GM23338 (cell line): ENCODE results near the gene PFDN4. TPM values are rescaled to one million over a fixed set of nuclear protein-coding genes. Genes with fewer than 3 reads are reported as not detected.

Experiments
- ATAC-seq: fragments of 200-7000 bp; cut with Tn5 transposase; 3 replicates; pipeline ENCODE4 v1.9.1; 2020
- DNase-seq: peaks from one replicate; pipeline ENCODE4 v3.0.0-alpha.2; 2015; ENCODE audit warnings: low spot score
- H2AFZ ChIP-seq: fragments of 200-600 bp; sonication (generic); 2 replicates; pipeline ENCODE4 v1.8.0; 2016; ENCODE audit warnings: antibody characterized with exemption, mild to moderate bottlenecking, moderate library complexity
- H3F3A ChIP-seq: fragments of 200-600 bp; sonication (generic); replicated peaks from 2 replicates; pipeline ENCODE4 v1.8.0; 2017; ENCODE audit warnings: antibody characterized with exemption, mixed run types, low read depth
- H3K27ac ChIP-seq: fragments of 200-600 bp; sonication (generic); 2 replicates; pipeline ENCODE4 v1.6.1; 2016; ENCODE audit warnings: low read depth
- H3K27me3 ChIP-seq: fragments of 200-600 bp; sonication (generic); 2 replicates; pipeline ENCODE4 v1.8.0; 2016; ENCODE audit warnings: mild to moderate bottlenecking, mixed run types, moderate library complexity; ENCODE audit not compliant: insufficient read depth
- H3K36me3 ChIP-seq: fragments of 200-600 bp; sonication (generic); 2 replicates; pipeline ENCODE4 v1.8.0; 2016; ENCODE audit warnings: mild to moderate bottlenecking; ENCODE audit not compliant: insufficient read depth
- H3K4me1 ChIP-seq: fragments of 200-600 bp; sonication (generic); 2 replicates; pipeline ENCODE4 v1.8.0; 2016; ENCODE audit warnings: mild to moderate bottlenecking, moderate library complexity; ENCODE audit not compliant: insufficient read depth
- H3K4me2 ChIP-seq: fragments of 200-600 bp; sonication (generic); 2 replicates; pipeline ENCODE4 v1.7.1; 2017; ENCODE audit warnings: mixed run types
- H3K4me3 ChIP-seq: fragments of 200-600 bp; sonication (generic); 2 replicates; pipeline ENCODE4 v1.6.1; 2016; ENCODE audit warnings: mixed run types
- H3K79me2 ChIP-seq: fragments of 200-600 bp; sonication (generic); replicated peaks from 2 replicates; pipeline ENCODE4 v1.8.0; 2017; ENCODE audit warnings: mild to moderate bottlenecking; ENCODE audit not compliant: insufficient read depth
- H3K9me2 ChIP-seq: fragments of 200-600 bp; sonication (generic); 2 replicates; pipeline ENCODE4 v1.8.0; 2017; ENCODE audit not compliant: insufficient read depth
- H4K20me1 ChIP-seq: fragments of 200-600 bp; sonication (generic); replicated peaks from 2 replicates; pipeline ENCODE4 v1.8.0; 2017; ENCODE audit warnings: mild to moderate bottlenecking; ENCODE audit not compliant: insufficient read depth
- H3K27ac Mint-ChIP-seq: 2 replicates; pipeline ENCODE4 v1.8.0; 2020; ENCODE audit warnings: inconsistent platforms, mild to moderate bottlenecking, moderate library complexity, mixed read lengths
- H3K27me3 Mint-ChIP-seq: 3 replicates; pipeline ENCODE4 v1.8.0; 2022; ENCODE audit warnings: low read depth, mild to moderate bottlenecking, moderate library complexity, mixed read lengths, inconsistent platforms; ENCODE audit not compliant: insufficient read depth, poor library complexity
- H3K36me3 Mint-ChIP-seq: 3 replicates; pipeline ENCODE4 v1.8.0; 2021; ENCODE audit warnings: low read depth, mild to moderate bottlenecking, inconsistent platforms, moderate library complexity, mixed read lengths
- H3K4me1 Mint-ChIP-seq: 3 replicates; pipeline ENCODE4 v1.8.0; 2020; ENCODE audit warnings: mild to moderate bottlenecking, inconsistent platforms, mixed read lengths
- H3K4me3 Mint-ChIP-seq: 3 replicates; pipeline ENCODE4 v1.8.0; 2021; ENCODE audit warnings: moderate library complexity, mild to moderate bottlenecking, inconsistent platforms, mixed read lengths
- H3K9me3 Mint-ChIP-seq: 3 replicates; pipeline ENCODE4 v1.8.0; 2020; ENCODE audit warnings: moderate library complexity, mild to moderate bottlenecking, inconsistent platforms, mixed read lengths
- CREB1 ChIP-seq: fragments of 250-450 bp; sonication (Bioruptor Pico); IDR thresholded peaks from 2 replicates; pipeline ENCODE4 v1.5.0; 2020; ENCODE audit warnings: low read depth, mild to moderate bottlenecking, moderate library complexity
- EZH2 ChIP-seq: fragments of 200-600 bp; sonication (generic); IDR thresholded peaks from one replicate; pipeline ENCODE4 v1.8.0; 2017; ENCODE audit warnings: antibody characterized with exemption, mild to moderate bottlenecking, low read depth; ENCODE audit not compliant: unreplicated experiment
- EZH2phosphoT487 ChIP-seq: fragments of 200-600 bp; sonication (generic); IDR thresholded peaks from one replicate; pipeline ENCODE4 v1.8.1; 2018; ENCODE audit warnings: antibody characterized with exemption; ENCODE audit not compliant: unreplicated experiment
- JUNB ChIP-seq: IDR thresholded peaks from one replicate; pipeline ENCODE4 v1.6.1; 2016; ENCODE audit warnings: antibody characterized with exemption; ENCODE audit not compliant: unreplicated experiment
- NANOG ChIP-seq: IDR thresholded peaks from 2 replicates; pipeline ENCODE4 v1.6.1; 2016; ENCODE audit warnings: antibody characterized with exemption, borderline replicate concordance
- POLR2AphosphoS5 ChIP-seq: IDR thresholded peaks from 2 replicates; pipeline ENCODE4 v1.6.1; 2016; ENCODE audit warnings: antibody characterized with exemption, low read depth
- STAT1 ChIP-seq: IDR thresholded peaks from one replicate; pipeline ENCODE4 v1.6.1; 2016; ENCODE audit warnings: antibody characterized with exemption; ENCODE audit not compliant: unreplicated experiment
- ZNF114 ChIP-seq: fragments of 250-450 bp; sonication (Bioruptor Pico); IDR thresholded peaks from 2 replicates; pipeline ENCODE4 v1.5.0; 2020; ENCODE audit warnings: mild to moderate bottlenecking, moderate library complexity
- polyA plus RNA-seq: library from polyadenylated mRNA; unstranded; fragments of >200 nt; fragmentation: Nextera tagmentation; extraction: Ambion mirVana; gene quantifications from 2 replicates; pipeline ENCODE4 v1.2.1, GENCODE V29; 2016
- total RNA-seq: library from RNA; depleted of rRNA; stranded (reverse); fragments of >200 nt; shearing (Covaris generic); gene quantifications from 2 replicates; pipeline ENCODE4 v1.2.3, GENCODE V29; 2014
- TF ChIP-seq, protein P1 (sequence below): IDR thresholded peaks from 2 replicates; pipeline ENCODE4 v1.6.1; 2016; ENCODE audit warnings: antibody characterized with exemption
- TF ChIP-seq, protein P2 (sequence below): IDR thresholded peaks from one replicate; pipeline ENCODE4 v1.6.1; 2018; ENCODE audit warnings: antibody characterized with exemption; ENCODE audit not compliant: unreplicated experiment
- TF ChIP-seq, protein P3 (sequence below), 2 experiments: fragments of 200-600 bp in 1 of 2; sonication (generic) in 1 of 2; conservative IDR thresholded peaks; 2 replicates each; pipeline versions ENCODE4 v1.5.1 to v1.6.1; 2016 to 2017; ENCODE audit warnings: antibody characterized with exemption in 2 of 2, low read depth in 2 of 2, mild to moderate bottlenecking in 2 of 2, moderate library complexity in 1 of 2

PFDN4 gene
- total and polyA plus RNA-seq, 2 experiments from 2014 or later, result 105 to 477 TPM

DNA sequence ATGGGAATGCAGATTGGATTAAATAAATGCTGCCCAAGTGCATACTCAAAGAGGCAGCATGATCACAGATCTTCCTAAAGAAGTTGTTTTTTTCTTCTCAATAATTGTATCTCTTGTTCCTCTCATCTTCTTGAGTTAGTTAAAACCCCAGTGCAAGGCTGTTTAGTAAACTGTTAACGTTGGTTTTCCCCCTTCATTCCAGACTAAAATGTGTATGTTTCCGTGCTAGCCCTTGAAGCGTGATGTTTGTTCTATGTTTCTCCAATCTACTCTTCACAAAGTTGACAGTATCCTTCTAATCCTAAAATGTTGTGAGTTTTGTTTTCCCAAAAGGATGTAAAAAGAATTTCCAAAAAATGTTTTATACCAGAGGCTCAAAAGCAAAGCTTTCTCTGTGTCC lies 49.7 kb upstream of the PFDN4 start (continued):
- TF ChIP-seq, protein P1, sequence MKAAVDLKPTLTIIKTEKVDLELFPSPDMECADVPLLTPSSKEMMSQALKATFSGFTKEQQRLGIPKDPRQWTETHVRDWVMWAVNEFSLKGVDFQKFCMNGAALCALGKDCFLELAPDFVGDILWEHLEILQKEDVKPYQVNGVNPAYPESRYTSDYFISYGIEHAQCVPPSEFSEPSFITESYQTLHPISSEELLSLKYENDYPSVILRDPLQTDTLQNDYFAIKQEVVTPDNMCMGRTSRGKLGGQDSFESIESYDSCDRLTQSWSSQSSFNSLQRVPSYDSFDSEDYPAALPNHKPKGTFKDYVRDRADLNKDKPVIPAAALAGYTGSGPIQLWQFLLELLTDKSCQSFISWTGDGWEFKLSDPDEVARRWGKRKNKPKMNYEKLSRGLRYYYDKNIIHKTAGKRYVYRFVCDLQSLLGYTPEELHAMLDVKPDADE, result no peak
- TF ChIP-seq, protein P2, sequence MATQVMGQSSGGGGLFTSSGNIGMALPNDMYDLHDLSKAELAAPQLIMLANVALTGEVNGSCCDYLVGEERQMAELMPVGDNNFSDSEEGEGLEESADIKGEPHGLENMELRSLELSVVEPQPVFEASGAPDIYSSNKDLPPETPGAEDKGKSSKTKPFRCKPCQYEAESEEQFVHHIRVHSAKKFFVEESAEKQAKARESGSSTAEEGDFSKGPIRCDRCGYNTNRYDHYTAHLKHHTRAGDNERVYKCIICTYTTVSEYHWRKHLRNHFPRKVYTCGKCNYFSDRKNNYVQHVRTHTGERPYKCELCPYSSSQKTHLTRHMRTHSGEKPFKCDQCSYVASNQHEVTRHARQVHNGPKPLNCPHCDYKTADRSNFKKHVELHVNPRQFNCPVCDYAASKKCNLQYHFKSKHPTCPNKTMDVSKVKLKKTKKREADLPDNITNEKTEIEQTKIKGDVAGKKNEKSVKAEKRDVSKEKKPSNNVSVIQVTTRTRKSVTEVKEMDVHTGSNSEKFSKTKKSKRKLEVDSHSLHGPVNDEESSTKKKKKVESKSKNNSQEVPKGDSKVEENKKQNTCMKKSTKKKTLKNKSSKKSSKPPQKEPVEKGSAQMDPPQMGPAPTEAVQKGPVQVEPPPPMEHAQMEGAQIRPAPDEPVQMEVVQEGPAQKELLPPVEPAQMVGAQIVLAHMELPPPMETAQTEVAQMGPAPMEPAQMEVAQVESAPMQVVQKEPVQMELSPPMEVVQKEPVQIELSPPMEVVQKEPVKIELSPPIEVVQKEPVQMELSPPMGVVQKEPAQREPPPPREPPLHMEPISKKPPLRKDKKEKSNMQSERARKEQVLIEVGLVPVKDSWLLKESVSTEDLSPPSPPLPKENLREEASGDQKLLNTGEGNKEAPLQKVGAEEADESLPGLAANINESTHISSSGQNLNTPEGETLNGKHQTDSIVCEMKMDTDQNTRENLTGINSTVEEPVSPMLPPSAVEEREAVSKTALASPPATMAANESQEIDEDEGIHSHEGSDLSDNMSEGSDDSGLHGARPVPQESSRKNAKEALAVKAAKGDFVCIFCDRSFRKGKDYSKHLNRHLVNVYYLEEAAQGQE, result no peak
- TF ChIP-seq, protein P3, sequence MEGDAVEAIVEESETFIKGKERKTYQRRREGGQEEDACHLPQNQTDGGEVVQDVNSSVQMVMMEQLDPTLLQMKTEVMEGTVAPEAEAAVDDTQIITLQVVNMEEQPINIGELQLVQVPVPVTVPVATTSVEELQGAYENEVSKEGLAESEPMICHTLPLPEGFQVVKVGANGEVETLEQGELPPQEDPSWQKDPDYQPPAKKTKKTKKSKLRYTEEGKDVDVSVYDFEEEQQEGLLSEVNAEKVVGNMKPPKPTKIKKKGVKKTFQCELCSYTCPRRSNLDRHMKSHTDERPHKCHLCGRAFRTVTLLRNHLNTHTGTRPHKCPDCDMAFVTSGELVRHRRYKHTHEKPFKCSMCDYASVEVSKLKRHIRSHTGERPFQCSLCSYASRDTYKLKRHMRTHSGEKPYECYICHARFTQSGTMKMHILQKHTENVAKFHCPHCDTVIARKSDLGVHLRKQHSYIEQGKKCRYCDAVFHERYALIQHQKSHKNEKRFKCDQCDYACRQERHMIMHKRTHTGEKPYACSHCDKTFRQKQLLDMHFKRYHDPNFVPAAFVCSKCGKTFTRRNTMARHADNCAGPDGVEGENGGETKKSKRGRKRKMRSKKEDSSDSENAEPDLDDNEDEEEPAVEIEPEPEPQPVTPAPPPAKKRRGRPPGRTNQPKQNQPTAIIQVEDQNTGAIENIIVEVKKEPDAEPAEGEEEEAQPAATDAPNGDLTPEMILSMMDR (conservative IDR thresholded peaks at IDR 0.05; ENCODE audit: low read depth in 2 of 2), result no peak
- TF ChIP-seq ZNF114 (CRISPR knock-in tag) (no peak), EZH2phosphoT487 (no peak), STAT1 (no peak), JUNB (no peak), POLR2AphosphoS5 (no peak), NANOG (no peak), EZH2 (no peak), CREB1 (CRISPR knock-in tag) (no peak)

DNA sequence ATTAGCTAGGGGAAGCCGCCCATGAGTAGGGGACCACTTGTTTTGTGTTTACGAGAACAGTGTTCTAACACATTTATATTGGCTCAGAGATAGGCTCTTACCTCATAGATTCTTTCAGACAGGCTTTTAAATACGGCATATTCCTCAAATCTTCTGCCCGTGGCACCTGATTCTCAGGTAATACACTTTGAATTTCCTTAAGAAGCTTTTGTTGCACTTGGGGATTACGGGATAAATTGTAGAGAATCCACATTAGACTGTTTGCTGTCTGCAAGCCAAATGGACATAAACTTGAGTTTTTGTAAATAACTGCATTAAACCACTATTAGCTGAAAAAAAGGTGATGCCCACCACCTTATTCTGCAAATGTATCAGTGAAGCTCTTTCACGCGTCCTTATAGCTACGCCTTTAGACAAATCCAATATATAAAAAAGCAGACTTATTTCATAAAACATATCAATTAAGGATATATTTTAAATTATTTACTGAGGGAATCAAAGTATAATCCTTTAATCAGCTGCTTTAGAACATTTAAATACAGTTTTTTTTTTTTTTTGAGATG lies 49.0 kb upstream of the PFDN4 start:
- H3K36me3 Mint-ChIP-seq, result no peaks in the 10 kb centered on the region
- TF ChIP-seq JUNB (no peak), CREB1 (CRISPR knock-in tag) (no peak)
- TF ChIP-seq, protein P3 (conservative IDR thresholded peaks at IDR 0.05; ENCODE audit: low read depth in 2 of 2), result no peak
- peaks cover 12% of the 10 kb centered on the region for H3K4me1 Mint-ChIP-seq
- Histone ChIP-seq H3F3A (no peaks in the 10 kb centered on the region), H3K9me2 (no peaks in the 10 kb centered on the region), H3K36me3 (no peaks in the 10 kb centered on the region), H2AFZ (no peak overlapping the region), H3K27me3 (no peaks in the 10 kb centered on the region), H3K4me1 (peaks cover 6% of the 10 kb centered on the region), H3K79me2 (no peaks in the 10 kb centered on the region), H3K4me3 (no peak overlapping the region), H3K4me2 (no peak overlapping the region), H4K20me1 (no peaks in the 10 kb centered on the region), H3K27ac (no peak overlapping the region)
- no peak overlapping the region for H3K27ac Mint-ChIP-seq
- no peak for ATAC-seq
- H3K9me3 Mint-ChIP-seq, result 0 out of 3 replicates have a peak, but pooled peaks cover under 1% of the 10 kb centered on the region
- peaks cover 4% of the 10 kb centered on the region for H3K27me3 Mint-ChIP-seq
- no peak overlapping the region for H3K4me3 Mint-ChIP-seq
- DNase-seq, result no peak
